Measurements from ENCODE around the gene TMEM184B. TPM values are rescaled to one million over a fixed set of nuclear protein-coding genes. Genes with fewer than 3 reads are reported as not detected.

The TMEM184B gene
- total and polyA plus RNA-seq, 2 experiments from 2014 or later: 42.2 to 95.1 TPM

- Histone ChIP-seq H3K36me3 (ENCODE audit: insufficient read depth) (no peaks in the 10 kb centered on the region), H2AFZ (no peak overlapping the region), H3K27me3 (ENCODE audit: insufficient read depth) (no peaks in the 10 kb centered on the region), H3K79me2 (replicated peaks; ENCODE audit: insufficient read depth) (peaks cover 36% of the 10 kb centered on the region), H3K9me2 (ENCODE audit: insufficient read depth) (no peaks in the 10 kb centered on the region), H3F3A (replicated peaks; ENCODE audit: low read depth) (no peaks in the 10 kb centered on the region), H3K4me3 (no peak overlapping the region), H4K20me1 (replicated peaks; ENCODE audit: insufficient read depth) (peaks cover 24% of the 10 kb centered on the region), H3K4me2 (no peak overlapping the region), H3K4me1 (ENCODE audit: insufficient read depth) (0 out of 2 replicates have a peak, but pooled peaks cover 2% of the 10 kb centered on the region), H3K27ac (ENCODE audit: low read depth) (no peak overlapping the region)
- no peak overlapping the region for H3K27ac Mint-ChIP-seq
- peaks cover 11% of the 10 kb centered on the region for H3K27me3 Mint-ChIP-seq (ENCODE audit: insufficient read depth, low read depth, poor library complexity)
- ATAC-seq (no peak), DNase-seq (ENCODE audit: low spot score) (no peak)
- no peak overlapping the region for H3K4me3 Mint-ChIP-seq
- H3K36me3 Mint-ChIP-seq (ENCODE audit: low read depth): peaks cover 28% of the 10 kb centered on the region
- no peaks in the 10 kb centered on the region for H3K9me3 Mint-ChIP-seq
- TF ChIP-seq NANOG (IDR thresholded peaks at IDR 0.05; ENCODE audit: borderline replicate concordance) (no peak), EZH2 (IDR thresholded peaks at IDR 0.05; ENCODE audit: low read depth, unreplicated experiment) (no peak)
- H3K4me1 Mint-ChIP-seq: peaks cover 8% of the 10 kb centered on the region
Observed at GRCh38 chr22:38246692-38247091, 26.1 kb downstream of the TMEM184B start.

DNA sequence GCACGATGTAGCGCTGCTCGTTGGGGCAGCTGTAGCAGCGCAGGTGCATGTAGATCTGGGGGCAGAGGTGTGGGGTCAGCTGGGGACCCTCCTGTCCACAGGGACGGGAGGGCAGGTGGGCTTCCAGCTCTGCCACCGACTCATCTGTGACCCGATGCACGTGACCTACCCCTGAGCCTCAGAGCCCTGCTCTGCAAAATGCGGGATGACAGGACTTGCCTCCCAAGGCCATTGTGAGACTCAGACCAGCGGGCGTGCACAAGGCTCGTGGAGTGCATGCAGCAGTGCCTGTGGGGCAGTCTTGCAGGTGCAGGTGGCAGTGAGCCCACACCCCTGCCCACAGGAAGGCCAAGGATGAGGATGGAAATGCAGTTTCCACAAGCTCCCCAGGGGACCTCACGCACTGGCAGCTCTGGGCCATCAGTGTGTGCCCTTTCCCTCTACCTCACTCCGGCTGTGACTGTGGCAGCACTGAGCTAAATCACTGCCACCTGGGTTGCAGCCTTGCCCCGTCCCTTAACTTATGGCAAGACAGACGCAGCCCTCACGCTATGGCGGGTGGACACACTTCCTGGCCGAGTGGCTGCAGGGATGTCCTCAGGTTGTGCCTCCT lies 26.7 kb downstream of the TMEM184B start:
- no peak overlapping the region for H2AFZ ChIP-seq
- no peaks in the 10 kb centered on the region for H3K27me3 ChIP-seq (ENCODE audit: insufficient read depth)
- Mint-ChIP-seq H3K4me1 (peaks cover 9% of the 10 kb centered on the region), H3K4me3 (no peak overlapping the region), H3K9me3 (no peaks in the 10 kb centered on the region), H3K36me3 (ENCODE audit: low read depth) (peaks cover 28% of the 10 kb centered on the region), H3K27ac (no peak overlapping the region), H3K27me3 (ENCODE audit: insufficient read depth, low read depth, poor library complexity) (peaks cover 11% of the 10 kb centered on the region)
- no peak for ATAC-seq
- H3K4me1 ChIP-seq (ENCODE audit: insufficient read depth): 0 out of 2 replicates have a peak, but pooled peaks cover 2% of the 10 kb centered on the region
- no peak overlapping the region for H3K4me2 ChIP-seq
- no peaks in the 10 kb centered on the region for H3F3A ChIP-seq (replicated peaks; ENCODE audit: low read depth)
- no peak overlapping the region for H3K4me3 ChIP-seq
- no peaks in the 10 kb centered on the region for H3K36me3 ChIP-seq (ENCODE audit: insufficient read depth)
- H3K9me2 ChIP-seq (ENCODE audit: insufficient read depth): no peaks in the 10 kb centered on the region
- peaks cover 24% of the 10 kb centered on the region for H4K20me1 ChIP-seq (replicated peaks; ENCODE audit: insufficient read depth)
- H3K27ac ChIP-seq (ENCODE audit: low read depth): no peak overlapping the region
- DNase-seq (ENCODE audit: low spot score): no peak
- peaks cover 31% of the 10 kb centered on the region for H3K79me2 ChIP-seq (replicated peaks; ENCODE audit: insufficient read depth)
- TF ChIP-seq CREB1 (CRISPR knock-in tag; IDR thresholded peaks at IDR 0.05; ENCODE audit: low read depth) (no peak), POLR2AphosphoS5 (IDR thresholded peaks at IDR 0.05; ENCODE audit: low read depth) (no peak), STAT1 (IDR thresholded peaks at IDR 0.05; ENCODE audit: unreplicated experiment) (no peak), REST (IDR thresholded peaks at IDR 0.05; ENCODE audit: unreplicated experiment) (no peak), ZNF114 (CRISPR knock-in tag; IDR thresholded peaks at IDR 0.05) (no peak), JUNB (IDR thresholded peaks at IDR 0.05; ENCODE audit: unreplicated experiment) (no peak), NANOG (IDR thresholded peaks at IDR 0.05; ENCODE audit: borderline replicate concordance) (no peak), EZH2phosphoT487 (IDR thresholded peaks at IDR 0.05; ENCODE audit: unreplicated experiment) (no peak), EZH2 (IDR thresholded peaks at IDR 0.05; ENCODE audit: low read depth, unreplicated experiment) (no peak), ZNF331 (CRISPR knock-in tag; IDR thresholded peaks at IDR 0.05; ENCODE audit: low read depth) (no peak)
- TF ChIP-seq, protein P1, sequence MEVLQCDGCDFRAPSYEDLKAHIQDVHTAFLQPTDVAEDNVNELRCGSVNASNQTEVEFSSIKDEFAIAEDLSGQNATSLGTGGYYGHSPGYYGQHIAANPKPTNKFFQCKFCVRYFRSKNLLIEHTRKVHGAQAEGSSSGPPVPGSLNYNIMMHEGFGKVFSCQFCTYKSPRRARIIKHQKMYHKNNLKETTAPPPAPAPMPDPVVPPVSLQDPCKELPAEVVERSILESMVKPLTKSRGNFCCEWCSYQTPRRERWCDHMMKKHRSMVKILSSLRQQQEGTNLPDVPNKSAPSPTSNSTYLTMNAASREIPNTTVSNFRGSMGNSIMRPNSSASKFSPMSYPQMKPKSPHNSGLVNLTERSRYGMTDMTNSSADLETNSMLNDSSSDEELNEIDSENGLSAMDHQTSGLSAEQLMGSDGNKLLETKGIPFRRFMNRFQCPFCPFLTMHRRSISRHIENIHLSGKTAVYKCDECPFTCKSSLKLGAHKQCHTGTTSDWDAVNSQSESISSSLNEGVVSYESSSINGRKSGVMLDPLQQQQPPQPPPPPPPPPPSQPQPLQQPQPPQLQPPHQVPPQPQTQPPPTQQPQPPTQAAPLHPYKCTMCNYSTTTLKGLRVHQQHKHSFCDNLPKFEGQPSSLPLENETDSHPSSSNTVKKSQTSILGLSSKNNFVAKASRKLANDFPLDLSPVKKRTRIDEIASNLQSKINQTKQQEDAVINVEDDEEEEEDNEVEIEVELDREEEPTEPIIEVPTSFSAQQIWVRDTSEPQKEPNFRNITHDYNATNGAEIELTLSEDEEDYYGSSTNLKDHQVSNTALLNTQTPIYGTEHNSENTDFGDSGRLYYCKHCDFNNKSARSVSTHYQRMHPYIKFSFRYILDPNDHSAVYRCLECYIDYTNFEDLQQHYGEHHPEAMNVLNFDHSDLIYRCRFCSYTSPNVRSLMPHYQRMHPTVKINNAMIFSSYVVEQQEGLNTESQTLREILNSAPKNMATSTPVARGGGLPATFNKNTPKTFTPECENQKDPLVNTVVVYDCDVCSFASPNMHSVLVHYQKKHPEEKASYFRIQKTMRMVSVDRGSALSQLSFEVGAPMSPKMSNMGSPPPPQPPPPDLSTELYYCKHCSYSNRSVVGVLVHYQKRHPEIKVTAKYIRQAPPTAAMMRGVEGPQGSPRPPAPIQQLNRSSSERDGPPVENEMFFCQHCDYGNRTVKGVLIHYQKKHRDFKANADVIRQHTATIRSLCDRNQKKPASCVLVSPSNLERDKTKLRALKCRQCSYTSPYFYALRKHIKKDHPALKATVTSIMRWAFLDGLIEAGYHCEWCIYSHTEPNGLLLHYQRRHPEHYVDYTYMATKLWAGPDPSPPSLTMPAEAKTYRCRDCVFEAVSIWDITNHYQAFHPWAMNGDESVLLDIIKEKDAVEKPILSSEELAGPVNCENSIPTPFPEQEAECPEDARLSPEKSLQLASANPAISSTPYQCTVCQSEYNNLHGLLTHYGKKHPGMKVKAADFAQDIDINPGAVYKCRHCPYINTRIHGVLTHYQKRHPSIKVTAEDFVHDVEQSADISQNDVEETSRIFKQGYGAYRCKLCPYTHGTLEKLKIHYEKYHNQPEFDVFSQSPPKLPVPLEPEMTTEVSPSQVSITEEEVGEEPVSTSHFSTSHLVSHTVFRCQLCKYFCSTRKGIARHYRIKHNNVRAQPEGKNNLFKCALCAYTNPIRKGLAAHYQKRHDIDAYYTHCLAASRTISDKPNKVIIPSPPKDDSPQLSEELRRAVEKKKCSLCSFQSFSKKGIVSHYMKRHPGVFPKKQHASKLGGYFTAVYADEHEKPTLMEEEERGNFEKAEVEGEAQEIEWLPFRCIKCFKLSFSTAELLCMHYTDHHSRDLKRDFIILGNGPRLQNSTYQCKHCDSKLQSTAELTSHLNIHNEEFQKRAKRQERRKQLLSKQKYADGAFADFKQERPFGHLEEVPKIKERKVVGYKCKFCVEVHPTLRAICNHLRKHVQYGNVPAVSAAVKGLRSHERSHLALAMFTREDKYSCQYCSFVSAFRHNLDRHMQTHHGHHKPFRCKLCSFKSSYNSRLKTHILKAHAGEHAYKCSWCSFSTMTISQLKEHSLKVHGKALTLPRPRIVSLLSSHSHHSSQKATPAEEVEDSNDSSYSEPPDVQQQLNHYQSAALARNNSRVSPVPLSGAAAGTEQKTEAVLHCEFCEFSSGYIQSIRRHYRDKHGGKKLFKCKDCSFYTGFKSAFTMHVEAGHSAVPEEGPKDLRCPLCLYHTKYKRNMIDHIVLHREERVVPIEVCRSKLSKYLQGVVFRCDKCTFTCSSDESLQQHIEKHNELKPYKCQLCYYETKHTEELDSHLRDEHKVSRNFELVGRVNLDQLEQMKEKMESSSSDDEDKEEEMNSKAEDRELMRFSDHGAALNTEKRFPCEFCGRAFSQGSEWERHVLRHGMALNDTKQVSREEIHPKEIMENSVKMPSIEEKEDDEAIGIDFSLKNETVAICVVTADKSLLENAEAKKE (CRISPR knock-in tag; IDR thresholded peaks at IDR 0.05): no peak

Measured in GM23338 (cell line).